HG03575 (cell line): Measurements from ENCODE around the gene C1orf174.

Experiments
- ATAC-seq: cut with Tn5 transposase; IDR thresholded peaks from one replicate; pipeline ENCODE4 v1.9.1; 2021; ENCODE audit not compliant: unreplicated experiment, insufficient number of reproducible peaks, low FRiP score; ENCODE audit errors: extremely low read depth

The C1orf174 gene

GRCh38 chr1:3852711-3853485, 47.2 kb downstream of the C1orf174 start:
- ATAC-seq, result no peak

- ATAC-seq, result no peak
Measured at GRCh38 chr1:3852091-3852490, 48.0 kb downstream of the C1orf174 start.

GRCh38 chr1:3851292-3851691, 48.8 kb downstream of the C1orf174 start:
- no peak for ATAC-seq

GRCh38 chr1:3850857-3851256, 49.2 kb downstream of the C1orf174 start:
- ATAC-seq, result no peak

GRCh38 chr1:3847081-3847480, 53.0 kb downstream of the C1orf174 start:
- no peak for ATAC-seq

GRCh38 chr1:3846541-3846940, 53.5 kb downstream of the C1orf174 start:
- no peak for ATAC-seq

- ATAC-seq, result no peak
Measured at GRCh38 chr1:3842912-3843311, 57.2 kb downstream of the C1orf174 start.

- ATAC-seq, result no peak
Measured at GRCh38 chr1:3841491-3841890, 58.6 kb downstream of the C1orf174 start.
